NCI-H524 treated with DMSO at 0.1 percent for 48 hours (cell line): ENCODE results near the gene PYGB.

ENCODE experiments used
- DNase-seq: peaks from one replicate; lab custom pipeline; 2025; lab: John Stamatoyannopoulos, UW

PYGB gene

DNA sequence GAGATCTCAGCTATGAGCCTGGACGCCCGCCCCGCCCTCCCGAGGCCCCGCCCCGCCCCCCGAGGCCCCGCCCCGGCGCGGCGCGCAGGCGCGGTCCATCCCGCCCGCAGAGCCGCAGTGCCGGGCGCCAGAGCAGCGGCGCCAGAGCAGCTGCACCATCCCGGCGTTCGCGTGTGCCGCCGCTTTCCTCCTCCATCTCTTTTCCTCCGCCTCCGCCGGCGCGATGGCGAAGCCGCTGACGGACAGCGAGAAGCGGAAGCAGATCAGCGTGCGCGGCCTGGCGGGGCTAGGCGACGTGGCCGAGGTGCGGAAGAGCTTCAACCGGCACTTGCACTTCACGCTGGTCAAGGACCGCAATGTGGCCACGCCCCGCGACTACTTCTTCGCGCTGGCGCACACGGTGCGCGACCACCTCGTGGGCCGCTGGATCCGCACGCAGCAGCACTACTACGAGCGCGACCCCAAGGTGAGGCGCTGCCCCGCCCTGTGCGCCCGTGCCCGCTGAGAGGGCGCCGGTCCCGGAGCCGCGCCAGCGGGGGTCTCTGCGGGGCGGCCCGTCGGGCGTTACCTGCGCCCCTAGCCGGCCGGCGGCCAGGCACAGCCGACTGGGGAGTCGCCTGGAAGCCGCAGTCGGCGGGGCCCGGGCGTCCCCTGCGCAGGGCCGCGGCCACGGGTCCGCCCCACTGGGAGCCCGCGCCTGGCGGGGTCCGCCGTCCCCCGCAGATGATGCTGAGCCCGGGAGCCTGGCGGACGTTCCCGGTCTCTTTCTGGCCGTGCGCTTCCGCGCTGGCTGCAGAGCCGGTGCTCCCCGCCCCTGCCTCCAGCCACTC lies at the start of gene PYGB:
Gene PYGB (plus strand): TSS at position 130 of the 830 bp plus-strand sequence. CDS start 94 bp downstream, at position 224.
- peak; percentile 32 for DNase-seq

GRCh38 chr20:25198663-25199383 lies 49.1 kb upstream of the PYGB start:
- DNase-seq = no peak

DNA sequence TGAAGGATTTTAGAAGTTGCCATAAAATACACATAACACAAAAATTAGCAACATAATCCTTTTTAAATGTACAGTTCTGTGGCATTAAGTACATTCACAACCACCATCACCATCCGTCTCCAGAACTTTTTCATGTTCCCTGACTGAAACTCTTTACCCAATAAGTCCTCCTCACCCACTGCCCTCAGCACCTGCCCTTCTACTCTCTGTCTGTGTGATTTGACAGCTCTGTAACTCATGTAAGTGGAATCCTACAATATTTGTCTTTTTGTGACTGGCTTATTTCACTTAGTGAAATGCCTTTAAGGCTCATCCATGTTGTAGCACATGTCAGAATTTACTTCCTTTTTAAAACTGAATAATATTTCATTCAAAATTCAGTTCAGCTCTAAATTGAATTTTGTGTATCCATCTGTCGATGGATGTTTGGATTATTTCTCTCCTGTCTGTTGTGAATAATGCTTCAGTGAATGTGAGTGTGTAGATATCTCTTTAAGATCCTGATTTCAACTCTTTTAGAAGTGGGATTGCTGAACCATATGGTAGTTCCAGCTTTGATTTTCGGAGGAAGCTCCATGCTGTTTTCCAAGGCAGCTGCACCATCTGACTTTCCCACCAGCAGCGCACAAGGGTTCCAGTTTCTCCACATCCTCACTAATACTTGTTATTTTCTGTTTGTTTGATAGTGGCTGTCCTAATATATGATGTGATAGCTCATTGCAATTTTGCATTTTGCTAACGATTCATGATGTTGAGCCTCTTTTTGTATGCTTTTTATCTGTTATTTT lies 48.2 kb upstream of the PYGB start:
- peak; percentile 52 for DNase-seq

GRCh38 chr20:25203089-25203488 lies 44.8 kb upstream of the PYGB start:
- DNase-seq = no peak

DNA sequence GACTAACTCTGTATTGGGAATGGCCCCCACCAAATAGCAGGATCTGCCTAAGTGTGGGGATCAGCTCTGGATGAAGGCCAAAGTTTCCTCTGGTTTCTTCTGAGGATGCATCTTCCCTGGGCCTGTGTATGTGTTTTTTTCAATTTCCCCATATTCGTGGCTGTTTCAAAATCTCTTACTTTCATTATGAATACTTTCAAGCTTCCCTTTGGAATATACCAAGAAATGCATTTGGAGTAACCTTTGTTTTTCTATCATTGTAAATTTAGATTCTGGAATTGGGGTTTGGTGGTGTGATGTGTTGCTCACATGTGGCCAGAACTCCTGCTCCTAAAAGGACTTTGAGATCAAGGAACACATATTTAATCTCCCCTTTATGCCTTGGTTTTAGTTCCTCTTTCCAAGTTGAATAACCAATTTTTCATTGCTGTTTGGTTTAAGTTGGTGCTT lies 44.0 kb upstream of the PYGB start:
- DNase-seq = no peak

DNA sequence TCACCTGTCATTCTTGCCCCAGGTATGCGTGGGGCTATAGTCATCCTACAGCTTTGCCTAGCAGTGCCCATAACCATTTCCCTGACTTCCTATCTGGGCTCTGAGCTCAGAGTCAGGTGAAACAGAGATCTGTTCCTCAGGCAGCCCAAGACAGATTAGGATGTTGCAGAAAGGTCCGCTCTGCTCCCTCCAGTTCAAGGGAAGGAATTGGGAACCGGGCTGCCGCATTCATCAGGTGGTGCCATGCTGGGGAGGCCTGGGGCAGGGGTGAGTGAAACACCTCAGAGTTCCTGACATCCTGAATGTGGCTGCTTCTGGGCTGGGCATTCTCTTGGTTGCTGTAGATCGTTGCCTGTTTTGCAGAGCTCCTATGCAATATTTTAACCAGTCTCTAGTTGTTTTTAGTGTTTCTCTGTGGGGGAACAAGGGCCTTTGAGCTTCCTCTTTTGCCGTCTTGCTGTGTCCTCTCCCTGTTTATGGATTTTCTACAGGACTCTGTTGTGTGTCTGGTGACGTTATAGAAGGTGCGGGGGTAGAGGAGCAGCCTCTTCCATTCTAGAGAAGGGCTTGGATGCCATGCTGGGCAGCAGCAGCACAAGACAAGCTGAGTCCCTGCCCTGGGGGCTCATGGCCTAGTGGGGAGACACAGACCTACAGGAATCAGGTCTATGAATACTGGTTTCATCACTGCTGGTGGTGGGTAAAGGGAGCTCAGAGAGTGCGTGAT lies 43.2 kb upstream of the PYGB start:
- no peak for DNase-seq

DNA sequence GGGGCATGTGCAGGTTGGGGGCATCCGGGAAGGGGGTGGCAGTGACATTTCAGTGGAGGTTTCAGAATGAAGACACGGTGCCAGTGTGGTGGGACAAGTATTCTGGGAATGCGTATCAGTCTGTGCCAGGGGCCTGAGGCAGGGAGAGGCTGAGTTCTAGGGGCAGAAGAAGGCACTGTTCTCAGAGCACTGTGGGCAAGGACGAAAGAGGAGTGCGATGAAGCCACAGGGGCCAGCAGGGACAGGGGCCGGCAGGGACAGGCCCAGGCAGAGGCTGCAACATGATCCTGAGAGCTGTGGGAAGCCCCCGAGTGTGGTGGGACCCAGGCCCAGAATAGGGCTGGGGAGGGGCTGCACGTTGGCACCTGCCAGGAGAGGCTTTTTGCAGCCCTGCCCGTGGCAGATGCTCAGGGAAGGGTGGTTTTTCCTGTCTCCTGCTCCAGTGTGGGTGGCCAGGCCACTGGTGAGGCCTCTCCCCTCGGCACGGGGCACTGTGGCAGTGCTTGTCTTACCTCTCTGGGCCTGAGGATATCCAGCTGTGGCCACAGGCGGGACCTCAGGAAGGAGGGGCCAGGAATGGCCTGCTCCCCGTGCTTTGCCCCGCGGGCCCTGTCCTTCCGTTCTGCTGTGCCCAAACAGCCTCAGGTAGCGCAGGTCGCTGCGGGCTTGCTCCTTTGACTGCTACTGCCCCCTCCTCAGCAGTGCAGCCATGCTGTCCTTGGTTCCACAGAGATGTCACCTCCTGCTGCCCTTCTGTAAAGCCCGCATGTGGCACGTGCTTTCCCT lies 42.4 kb upstream of the PYGB start:
- no peak for DNase-seq

- DNase-seq = no peak
Observed at GRCh38 chr20:25206063-25206403, 41.9 kb upstream of the PYGB start.

DNA sequence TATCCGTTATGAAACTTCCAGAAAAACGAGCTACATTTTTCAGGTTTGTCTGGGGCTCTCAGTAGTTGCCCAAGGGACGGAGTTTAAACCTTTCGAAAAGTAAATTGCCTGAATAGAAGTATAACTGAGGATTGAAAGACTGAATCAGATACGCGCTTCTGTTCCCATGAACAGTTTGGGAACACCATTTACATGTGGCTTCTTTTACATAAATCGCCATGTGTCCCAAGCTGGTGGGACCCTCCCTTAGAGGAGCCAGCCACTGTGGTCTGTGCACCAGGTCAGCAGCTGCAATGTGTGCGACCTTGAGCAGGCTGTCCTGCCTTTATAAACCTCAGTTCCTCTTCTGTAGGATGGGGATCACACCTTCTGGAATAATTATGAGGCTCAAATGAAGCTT lies 41.3 kb upstream of the PYGB start:
- no peak for DNase-seq

GRCh38 chr20:25207149-25207959 lies 40.5 kb upstream of the PYGB start:
- no peak for DNase-seq

GRCh38 chr20:25207960-25208534 lies 39.8 kb upstream of the PYGB start:
- no peak for DNase-seq

GRCh38 chr20:25209400-25209799 lies 38.5 kb upstream of the PYGB start:
- no peak for DNase-seq

- no peak for DNase-seq
Observed at GRCh38 chr20:25209911-25210310, 38.0 kb upstream of the PYGB start.

DNA sequence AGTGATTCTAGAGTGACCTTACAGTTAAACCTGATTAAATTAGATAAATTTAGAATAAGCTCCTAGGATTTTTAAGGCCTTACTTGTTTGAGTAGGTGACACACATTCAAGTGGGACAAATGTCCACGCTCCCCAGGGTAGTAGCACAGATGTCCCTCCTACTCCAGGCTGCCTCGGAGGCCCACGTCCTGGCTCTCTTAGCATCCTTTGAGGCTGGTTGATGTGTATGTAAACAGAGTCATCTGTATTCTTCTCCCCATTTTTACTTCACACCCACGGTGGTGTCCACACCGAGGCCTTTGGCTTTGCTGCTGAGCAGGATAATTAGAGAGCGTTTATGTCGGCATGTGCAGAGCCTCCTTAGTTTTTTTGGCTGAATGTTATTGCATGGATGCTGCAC lies 36.6 kb upstream of the PYGB start:
- DNase-seq = no peak

DNA sequence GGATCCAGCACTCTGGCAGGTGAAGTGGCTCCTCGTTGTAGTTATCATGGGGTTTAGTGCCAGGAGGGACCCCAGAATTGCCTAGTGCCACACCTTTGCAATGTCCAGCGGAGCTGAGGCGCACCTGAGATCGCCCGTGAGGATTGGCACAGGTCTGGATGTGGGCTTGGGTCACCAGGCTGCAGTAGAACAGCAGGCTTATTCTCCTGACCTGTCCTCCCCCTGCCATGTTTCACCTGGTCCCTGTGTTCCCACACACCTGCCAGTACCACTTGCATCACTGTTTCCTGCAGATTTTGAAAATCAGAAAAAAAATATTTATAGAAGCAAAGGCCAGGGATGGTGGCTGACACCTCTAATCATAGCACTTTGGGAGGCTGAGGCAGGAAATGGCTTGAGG lies 35.6 kb upstream of the PYGB start:
- no peak for DNase-seq

DNA sequence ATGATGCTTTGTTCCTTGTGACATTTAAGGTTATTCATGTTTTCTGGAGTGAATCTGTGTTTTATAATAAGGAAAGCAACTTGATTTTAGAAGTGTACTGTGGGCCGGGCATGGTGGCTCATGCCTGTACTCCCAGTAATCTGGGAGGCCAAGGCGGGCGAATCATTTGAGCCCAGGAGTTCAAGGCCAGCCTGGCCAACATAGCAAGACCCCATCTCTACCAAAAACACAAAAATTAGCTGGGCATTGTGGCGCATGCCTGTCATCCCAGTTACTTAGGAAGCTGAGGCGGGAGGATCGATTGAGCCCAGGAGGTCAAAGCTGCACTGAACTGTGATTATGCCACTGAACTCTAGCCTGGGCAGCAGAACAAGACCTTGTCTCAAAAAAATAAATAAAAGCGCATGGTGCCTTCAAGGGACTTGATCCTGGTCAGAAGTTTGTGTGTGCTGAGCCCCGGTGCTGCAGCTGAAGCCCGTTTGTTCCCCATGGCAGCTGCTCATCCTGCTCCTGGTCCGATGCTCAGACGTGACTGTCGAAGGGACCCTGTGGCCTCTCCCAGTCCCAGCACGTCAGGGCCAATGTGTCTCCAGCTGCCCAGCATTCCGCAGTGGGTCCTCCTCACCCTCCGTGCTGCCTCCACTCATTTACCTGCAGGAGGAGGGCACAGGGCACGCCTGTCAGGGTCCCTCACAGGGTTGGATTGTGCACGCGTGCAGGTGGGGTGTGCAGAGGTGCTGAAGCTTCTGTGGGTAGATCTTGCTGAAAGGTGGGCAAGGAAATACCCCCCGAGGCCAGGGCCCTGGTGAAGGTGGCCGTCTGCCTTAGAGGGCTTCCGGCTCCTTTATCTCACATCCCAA lies 34.1 kb upstream of the PYGB start:
- no peak for DNase-seq

GRCh38 chr20:25214426-25214790 lies 33.5 kb upstream of the PYGB start:
- DNase-seq = no peak

- no peak for DNase-seq
Observed at GRCh38 chr20:25214819-25215218, 33.1 kb upstream of the PYGB start.

DNA sequence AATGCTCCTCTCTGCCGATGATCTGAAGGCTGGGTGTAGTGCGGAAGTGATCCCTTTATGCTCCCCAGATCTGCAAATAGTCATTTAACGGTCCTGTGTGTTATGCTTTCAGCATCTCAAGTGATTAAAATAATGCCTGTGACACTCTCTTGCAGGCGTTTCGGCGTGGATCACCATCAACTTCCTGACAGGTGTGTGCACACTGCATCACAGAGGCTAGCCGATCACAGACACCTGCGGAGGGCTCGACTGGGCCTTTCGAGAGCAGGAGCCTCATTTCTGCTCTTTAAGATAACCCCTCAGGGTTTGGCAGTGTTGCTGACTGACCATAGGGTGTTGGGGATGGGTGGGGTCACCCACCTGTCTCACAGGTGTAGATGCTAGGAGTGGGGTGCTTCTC lies 32.4 kb upstream of the PYGB start:
- no peak for DNase-seq
